Medulla oblongata (tissue), 1 donor: ENCODE measurements around the gene CDH23.
A peak's percentile ranks its signal among the peaks of the same experiment; 100 is the strongest.

Experiments
- DNase-seq: peaks from one replicate; pipeline ENCODE4 v3.0.0-alpha.2; 2015; ENCODE audit errors: extremely low spot score

Gene CDH23

DNA sequence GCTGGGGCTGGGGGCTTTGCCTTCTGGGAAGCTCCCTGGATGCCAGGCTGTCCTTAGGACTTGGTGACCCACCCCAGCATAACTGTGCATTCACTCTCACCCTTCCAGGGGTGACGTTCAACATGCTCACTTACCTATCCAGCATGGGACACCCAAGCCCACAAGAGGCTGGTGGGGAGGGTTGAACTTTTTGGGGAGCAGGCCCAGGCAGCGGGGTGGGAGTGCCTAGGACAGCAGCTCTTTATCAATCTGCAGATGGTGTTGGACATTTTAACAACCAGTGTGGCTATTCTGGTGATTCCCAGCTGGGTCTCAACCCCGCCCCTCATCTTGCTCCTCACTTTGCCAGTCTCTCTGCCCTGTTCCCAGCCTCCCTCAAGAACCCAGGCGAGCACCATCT, 86.4 kb downstream of the CDH23 start:
- no peak for DNase-seq

DNA sequence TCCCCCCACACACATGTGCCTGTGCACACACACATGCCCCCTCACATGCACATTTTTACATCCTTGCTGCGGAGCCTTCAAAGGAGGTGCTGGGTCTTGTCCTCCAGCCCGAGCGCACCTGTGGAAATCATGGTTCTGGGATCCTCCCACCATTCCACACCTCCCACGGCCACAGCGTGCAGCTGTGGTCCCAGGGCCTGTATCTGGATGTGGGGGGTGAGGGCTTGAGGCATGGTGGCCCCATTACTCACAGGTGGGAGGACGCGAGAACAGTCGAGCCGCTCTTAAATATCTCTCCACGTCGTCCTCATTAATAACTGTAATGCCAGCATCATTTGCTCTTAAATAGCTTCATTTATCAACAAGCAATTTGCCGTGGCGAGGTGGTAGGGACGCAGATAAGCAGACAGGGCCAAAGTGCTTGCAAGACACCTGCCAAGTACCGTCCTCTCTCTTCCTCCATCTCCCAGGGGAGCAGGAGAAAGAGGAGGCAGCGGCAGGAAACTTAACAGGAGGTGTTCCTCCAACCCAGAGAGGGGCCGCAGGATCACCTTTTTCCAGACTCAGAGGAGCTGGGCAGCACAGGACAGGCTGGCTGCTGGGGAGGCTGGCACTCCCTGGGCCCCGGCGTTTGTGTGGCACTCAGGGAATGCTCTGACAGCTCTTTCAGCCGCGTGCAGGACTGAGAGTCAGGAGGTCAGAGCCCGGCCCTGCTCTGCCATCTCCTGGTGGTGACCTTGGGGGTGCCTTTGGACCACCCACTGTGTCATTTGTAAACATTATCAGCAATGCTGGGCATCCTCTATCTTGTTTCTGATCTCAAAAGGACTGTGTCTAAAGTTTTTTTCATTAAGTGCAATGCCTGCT, 87.4 kb downstream of the CDH23 start:
- no peak for DNase-seq

DNA sequence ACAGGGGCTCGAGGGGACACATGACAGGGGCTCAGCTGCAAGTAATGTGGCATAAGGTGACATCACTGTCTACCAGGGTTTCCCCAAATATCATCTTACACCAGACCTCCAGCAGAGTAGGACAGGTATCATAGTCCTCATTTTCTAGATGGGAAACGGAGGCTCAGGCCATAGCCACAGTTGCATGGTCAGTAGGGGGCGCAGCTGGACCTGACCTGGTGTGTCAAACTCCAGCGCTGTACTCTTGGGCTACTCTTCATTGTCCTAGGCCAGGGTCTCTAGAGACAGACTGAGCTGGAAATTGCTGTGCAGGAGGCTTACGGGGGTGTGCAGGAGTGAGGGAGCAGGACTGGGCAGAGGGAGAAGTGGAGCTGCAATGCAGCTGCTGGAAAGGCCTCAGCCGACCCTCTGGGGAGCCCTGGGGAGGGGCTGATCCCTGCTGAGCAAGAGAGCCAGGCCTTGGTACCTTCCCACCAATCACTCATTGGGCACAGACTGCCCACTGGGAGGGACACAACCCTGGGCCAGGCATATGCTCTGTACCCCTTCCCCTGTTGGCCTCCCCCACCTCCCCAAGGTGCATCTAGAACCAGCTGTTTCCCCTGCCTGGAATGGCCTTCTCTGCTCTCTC, 89.9 kb downstream of the CDH23 start:
- peak; percentile 30 for DNase-seq

DNA sequence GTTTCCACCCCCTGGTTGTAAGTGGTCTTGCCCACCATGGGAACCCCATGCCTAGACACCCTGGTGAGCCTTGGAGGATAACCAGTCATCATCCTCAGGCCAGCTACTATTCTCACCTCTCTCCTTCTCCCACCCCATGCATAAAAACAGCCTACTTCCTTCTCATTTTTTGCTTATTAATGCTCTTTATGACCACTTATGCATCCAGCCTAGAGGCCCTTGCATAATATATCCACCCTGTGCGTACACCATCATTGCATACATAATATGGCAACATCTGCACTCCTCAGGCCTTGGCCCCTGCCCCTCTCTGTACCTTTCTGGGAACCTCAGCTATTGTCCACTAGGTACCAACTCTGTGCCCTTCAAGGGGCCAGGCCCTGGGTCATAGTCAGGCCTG, 91.0 kb downstream of the CDH23 start:
- no peak for DNase-seq

DNA sequence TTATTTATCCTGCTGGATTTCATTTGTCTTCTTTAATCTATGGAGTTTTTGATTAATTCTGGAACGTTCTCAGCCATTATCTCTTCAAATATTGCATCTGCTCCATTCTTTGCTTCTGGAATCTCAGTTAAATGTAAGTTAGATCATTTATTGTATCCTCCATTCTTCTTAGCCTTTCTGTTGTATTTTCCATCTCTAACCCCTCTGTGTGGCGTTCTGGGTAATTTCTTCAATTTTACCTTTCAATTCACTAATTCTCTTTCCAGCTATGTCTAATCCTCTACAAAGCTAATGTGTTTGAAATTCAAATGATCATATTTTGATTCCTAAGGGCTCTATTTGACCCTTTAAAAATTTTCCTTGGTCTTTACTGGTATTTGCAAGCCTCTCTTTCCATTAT, 92.4 kb downstream of the CDH23 start:
- DNase-seq, result no peak

DNA sequence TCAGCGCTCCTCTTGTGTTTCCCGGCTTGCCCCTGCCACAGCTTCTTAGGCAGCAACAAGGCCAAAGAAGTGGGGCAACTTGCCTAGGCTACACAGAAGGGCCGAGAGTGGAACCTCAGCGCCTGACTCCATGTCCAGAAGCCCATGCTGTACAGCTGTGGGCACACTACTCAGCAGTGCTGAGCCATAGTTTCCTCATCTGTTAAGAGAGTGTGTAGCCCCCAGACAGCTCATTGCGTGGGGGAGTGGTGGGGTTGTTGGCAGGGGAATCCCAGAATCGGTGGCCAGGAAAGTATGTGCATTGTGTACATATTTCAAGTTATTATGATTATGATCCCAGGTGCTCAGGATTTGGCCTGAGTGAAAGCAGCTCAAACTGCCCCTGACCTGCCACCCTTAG, 96.2 kb downstream of the CDH23 start:
- no peak for DNase-seq

DNA sequence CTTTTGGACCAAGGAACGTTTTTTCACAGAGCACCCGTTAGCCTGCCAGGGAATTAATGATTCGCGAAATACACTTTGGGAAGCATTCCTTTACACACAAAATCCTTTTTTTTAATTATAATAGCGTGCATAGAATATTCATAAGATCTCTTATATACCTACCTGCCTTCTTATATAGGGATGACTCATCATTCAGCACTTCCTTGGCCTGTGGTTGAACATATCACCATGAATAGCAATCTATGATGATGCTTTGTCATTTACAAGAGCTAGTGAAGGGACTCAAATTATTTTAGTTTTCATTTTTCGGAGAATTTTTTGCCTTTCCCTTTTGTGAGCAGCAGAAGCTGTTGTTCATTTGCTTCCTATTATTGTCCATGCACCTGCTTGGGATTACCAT, 97.0 kb downstream of the CDH23 start:
- no peak for DNase-seq

DNA sequence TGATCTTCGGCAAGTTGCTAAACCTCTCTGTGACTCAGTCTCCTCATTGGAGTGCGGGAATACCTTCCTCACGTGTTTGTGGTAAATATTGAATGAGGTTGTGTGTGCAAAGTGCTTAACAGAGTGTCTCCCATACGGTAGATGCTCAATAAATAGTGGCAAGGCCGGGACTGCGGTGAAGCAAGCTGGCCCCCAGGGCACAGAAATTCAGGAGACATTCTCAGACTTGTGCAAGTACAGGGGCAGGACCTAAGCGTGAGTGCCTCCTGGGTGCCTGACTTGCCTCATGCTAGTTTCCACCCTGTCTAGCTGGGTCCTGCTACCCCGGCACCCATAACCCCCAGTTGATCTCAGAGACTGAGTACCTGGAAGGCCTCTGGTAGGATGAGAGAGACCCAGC, 97.8 kb downstream of the CDH23 start:
- no peak for DNase-seq

DNA sequence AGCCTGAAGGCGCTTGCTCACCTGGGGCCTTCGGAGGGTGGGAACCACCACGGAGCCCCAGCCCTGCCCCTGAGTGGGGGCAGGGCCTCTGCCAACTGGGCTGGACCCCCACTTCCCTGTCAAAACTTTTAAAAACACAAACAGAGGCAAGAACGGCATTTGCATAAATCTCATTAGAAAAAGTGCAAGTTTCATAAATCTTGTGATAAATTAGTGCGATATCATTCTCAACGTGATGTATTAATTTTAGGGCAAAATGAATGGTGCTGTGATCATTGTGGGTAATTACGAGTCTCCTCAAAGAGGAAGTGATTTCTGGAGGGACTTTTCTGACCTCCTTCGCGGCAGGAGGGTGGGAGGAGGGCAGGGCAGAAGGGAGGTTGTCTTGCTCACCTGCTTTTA, 98.3 kb downstream of the CDH23 start:
- no peak for DNase-seq

DNA sequence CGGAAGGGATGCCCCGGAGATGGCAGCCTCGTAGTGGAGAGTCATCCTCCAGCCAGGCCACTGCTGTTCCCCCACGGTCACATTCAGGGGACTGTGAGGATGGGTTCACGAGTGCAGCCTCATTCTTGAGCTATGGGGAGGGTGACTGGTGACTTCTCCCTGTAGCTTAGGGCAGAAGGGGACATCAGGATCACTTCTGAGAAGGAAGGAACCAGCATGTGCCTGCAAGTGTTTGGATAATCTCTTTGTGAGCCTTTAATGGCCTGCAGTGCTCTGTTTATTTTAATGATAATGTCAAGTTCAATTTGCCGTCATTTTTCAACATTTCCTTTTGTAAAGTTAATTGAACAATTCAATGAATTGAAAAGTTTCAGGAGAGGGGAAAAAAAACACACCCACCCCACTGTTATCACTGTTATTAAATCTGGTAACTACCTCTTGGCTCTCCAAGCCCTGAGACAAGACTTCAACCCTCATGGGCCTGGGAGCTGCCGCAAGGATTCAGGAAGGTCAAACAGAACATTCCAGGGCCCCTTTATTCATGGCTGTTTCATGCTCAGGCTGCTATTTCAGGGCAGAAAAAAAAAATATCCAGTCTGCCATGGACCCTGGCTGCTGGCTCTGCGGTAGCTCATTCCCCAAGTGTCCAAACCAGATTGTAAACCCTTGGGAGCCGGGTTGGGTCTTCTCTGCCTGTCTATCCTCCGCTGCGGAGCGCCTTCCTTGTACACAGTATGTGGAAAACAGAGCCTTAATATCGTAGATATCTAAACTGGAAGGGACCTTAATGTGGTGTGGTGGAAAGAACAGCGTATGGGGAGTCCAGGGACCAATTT, 100.4 kb downstream of the CDH23 start:
- no peak for DNase-seq

DNA sequence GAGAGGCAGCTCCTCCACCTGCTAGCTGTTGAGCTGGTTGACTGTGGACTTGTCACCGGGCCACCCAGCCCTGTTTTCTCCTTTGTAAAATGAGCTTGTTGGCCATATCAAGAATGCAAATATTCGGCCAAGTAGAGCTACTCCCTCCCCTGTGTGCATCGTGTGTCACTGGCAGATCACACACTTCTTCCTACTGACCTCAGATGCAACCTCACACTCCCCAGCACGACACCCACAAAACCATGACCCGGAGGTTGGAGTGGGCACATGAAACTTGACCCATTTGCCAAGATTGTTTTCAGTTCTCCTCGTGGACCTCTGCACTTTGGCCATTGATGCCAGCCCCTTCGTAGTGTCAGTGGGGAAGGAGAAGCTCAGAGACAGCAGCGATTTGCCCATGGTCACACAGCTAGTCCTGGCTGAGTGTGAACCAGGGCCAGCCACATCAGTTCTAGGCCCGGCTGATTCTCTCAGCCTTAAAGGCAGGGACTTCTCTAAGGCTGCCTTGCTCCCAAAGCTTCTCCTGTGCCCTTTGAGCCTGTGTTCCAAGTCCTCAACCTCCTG, 101.1 kb downstream of the CDH23 start:
- DNase-seq, result no peak

DNA sequence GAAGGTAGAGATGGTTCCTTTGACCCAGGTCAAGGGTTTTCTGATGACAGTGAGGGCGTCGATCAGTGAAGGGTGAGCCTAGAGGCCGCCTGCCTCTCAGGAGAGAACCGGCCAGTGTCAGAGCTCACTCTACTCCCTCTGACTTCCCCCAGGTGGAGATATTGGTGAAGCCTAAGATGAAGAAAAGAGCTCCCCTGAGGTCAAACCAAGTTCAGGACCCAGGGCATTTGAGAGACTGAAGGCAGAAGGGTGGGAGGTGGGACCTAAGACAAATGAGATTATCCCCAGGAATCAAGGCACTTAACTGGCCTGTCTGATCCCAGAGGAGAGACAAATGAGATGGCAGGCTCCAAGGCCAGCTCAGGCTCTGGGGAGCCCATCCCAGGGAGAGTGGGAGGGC, 104.7 kb downstream of the CDH23 start:
- DNase-seq, result no peak

DNA sequence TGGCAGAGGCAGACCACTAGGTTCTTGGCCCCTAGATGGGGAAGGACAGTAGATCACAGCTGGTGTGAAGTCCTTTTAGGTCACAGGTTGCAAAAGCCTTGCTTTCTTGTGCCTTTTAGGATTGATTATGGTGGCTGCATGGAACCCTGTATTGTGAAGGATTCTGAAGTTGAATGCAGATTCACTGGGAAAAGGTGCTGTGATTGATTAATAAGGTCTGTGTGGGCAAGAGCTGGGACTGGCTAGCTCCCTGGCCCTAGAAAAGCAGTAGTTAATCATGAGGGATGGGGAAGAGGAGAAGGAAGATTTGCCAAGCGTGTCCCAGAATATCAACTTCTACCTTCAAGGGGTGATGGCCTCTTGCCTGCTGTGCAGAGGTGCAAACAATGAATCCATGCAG, 105.5 kb downstream of the CDH23 start:
- DNase-seq, result no peak

DNA sequence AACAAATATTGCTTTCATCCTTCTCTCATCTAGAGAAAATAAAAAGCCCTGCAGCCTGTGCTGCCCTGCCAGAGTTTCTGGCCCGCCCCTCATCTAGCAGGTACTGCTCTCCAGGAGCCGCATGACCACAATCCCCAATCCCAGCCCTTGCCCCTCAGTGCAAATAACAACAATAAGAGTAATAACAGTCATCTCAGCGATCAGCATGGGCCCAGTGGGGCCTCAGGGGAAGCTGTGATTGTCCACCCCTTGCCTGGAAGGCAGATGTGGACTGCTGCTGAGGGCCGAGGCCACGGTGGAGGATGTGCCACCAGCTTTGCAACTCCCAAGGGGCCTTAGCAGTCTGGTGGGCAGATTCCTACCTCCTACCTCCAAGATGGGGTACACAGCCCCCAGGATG, 106.1 kb downstream of the CDH23 start:
- no peak for DNase-seq

DNA sequence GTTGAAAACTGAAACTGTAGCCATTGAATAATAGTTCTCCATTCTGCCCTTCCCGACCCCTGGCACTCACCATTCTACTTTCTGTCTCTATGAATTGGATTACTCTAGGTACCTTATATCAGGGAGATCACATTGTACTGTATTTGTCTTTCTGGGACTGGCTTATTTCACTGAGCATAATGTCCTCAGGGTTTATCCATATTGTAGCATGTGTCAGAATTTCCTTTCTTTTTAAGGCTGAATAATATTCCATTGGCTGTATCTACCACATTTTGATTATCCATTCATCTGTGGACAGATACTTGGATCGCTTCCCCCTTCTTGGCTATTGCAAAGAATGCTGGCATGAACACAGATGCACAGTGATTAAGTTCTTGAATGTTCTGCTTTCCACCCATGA, 107.4 kb downstream of the CDH23 start:
- no peak for DNase-seq

DNA sequence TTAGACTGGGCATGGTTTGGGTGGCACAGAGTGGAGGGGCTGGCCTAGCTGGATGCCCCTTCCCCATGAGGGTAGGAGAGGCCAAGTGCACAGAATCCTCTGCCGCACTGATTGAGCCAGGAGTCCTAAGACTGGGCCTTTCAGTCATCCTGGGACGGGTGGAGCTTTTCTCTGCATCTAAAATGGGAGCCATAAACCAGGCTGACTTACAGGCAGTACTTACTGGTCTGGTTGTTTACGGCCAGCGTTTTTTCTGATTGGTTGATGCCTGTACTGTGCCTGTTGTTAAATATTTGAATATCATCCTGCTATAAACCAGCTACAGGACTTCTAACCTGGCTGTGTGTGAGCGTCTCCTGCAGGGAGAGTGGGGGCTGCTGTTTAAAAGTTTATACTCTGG, 107.8 kb downstream of the CDH23 start:
- DNase-seq, result no peak

DNA sequence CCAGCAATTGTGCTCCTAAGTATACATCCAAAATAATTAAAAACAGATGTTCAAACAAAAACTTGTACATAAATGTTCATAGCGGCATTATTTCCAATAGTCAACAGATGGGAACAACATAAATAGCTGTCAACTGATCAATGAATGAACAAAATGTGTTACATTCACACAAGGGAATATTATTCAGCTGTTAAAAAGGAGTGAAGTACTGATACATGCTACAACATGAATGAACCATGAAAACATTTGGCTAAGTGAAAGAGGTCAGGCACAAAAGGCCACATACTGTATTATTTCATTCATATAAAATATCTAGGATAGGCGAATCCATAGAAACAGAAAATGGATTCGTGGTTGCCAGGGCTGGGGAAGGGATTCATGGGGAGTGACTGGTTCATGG, 109.1 kb downstream of the CDH23 start:
- no peak for DNase-seq

DNA sequence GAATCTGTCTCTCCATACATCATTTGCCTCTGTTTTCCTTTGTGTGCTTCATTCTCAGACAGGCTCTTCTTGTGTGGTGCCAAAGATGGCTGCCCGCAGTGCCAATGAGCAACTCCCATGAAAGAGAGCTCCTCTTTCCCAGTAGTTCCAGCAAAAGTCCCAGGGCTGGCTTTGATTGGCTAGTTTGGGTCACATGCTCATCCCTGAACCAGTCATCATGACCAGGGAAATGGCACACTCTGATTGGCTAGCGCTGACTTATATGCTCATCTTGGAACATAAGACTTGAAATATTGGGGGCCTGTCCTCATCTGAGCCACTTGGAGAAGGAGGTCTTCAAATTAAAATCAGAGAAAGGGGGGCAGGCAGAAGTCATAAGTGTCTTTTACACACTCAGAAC, 112.7 kb downstream of the CDH23 start:
- no peak for DNase-seq

DNA sequence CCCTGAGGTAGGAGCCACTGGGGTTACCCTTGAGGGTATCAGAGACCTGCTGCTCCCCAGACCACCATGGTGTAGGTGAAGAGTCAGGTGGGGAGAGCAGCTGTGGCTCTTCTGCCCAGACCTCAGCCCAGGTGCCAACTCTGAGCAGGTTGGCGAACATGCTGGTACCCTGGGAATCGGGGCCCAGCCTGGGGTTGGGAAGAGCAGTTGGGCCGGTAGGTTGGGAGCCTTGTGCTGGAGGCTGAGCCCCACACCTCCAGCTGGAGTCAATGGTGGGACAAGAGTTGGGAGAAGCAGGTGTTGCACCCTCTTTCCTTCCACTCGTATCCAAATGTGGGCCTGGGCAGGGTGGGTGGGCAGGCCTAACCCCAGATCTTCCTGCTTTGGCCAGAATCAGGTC, 114.5 kb downstream of the CDH23 start:
- DNase-seq, result no peak

DNA sequence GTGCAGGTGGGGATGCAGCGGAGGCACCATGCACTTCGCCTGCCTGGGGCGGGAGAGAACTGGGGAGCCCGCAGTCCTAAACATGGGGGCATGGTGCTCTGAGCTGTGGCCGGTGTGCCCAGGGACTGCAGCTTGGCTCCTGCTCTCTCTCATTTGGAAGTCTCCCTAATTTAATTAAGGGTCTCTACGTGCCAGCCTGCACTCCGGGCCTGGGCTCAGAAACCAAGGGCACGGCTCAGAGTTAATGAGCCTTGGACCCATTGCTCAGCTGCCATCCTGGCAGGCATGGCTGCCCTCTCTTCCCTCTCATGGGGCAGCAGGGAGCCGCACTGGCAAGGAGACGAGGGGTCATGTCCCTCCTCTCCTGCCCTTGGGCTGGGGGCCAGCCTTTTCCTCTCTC, 115.6 kb downstream of the CDH23 start:
- no peak for DNase-seq

DNA sequence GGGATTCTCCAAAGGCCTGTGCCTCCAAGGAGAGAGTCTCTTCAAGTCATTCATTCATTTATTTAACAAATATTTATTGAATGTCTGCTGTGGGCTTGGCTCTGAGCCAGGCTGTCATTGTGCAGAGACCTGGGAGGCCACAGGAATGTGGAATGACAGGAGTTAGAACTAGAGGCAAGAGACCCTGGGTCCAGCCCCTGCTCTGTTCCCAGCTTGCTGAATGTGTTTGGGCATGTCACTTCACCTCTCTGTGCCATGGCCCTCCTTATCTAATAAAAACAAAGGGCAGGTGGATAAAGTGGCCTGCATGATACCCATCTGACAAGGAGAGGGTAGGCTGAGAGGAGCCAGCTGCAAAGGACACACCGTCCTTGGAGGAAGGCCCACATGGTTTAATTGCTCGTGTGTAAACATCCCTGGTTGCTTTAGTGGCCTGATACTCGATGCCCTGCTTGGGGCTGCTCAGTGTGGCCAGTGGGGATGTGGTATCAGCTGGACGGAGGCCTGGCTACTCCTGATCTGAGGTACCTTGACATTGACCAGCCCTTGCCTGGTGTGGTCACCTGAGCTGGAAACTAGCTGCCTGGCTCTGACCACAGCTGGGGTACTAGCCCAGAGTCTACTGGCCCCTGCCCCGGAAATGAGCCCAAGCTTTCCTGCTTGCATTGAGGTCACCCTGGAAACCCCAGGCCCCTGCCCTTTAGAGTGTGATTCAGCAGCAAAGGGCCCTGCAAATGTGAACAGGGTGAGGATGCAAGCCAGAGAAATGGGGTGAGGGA, 116.2 kb downstream of the CDH23 start:
- DNase-seq, result no peak

DNA sequence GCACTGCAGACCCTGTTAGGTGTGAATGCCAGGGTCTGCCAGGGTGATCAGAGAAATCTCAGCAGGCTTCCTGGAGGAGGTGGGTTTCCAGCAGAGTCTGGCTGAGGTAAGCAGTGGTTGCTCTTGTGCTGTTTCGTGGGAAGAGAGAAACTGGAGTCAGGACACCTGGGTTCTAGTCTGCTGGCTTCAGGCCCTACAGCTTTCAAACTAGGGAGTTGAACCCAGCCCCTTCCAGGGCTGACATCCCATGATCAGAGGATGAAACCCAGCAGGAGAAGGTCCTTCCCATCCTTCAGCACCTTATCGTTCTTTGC, 116.8 kb downstream of the CDH23 start:
- no peak for DNase-seq
